GM03348 (cell line): ENCODE results near the gene MRAP2.

Source experiments
- DNase-seq: peaks from one replicate; pipeline ENCODE4 v3.0.0; 2012; ENCODE audit warnings: low spot score

Gene MRAP2

GRCh38 chr6:84033523-84034451 lies at the start of gene MRAP2:
MRAP2 (plus strand) TSS chr6:84033772; CDS start chr6:84055319, 21,547 bp downstream.
- DNase-seq, result peak; percentile 74

- DNase-seq, result no peak
Observed at GRCh38 chr6:83984411-83984810, 49.2 kb upstream of the MRAP2 start.

GRCh38 chr6:83985308-83985713 lies 48.3 kb upstream of the MRAP2 start:
- DNase-seq, result no peak

GRCh38 chr6:83985715-83986114 lies 47.9 kb upstream of the MRAP2 start:
- DNase-seq, result no peak

- DNase-seq, result no peak
Observed at GRCh38 chr6:83998021-83998584, 35.5 kb upstream of the MRAP2 start.

GRCh38 chr6:84001119-84001518 lies 32.5 kb upstream of the MRAP2 start:
- no peak for DNase-seq

GRCh38 chr6:84002226-84002625 lies 31.3 kb upstream of the MRAP2 start:
- DNase-seq, result no peak

- no peak for DNase-seq
Observed at GRCh38 chr6:84003131-84003530, 30.4 kb upstream of the MRAP2 start.

- no peak for DNase-seq
Observed at GRCh38 chr6:84003654-84004053, 29.9 kb upstream of the MRAP2 start.

- DNase-seq, result no peak
Observed at GRCh38 chr6:84007871-84008270, 25.7 kb upstream of the MRAP2 start.

GRCh38 chr6:84013354-84013753 lies 20.2 kb upstream of the MRAP2 start:
- DNase-seq, result no peak

- DNase-seq, result no peak
Observed at GRCh38 chr6:84013931-84014330, 19.6 kb upstream of the MRAP2 start.

- DNase-seq, result no peak
Observed at GRCh38 chr6:84016029-84016428, 17.5 kb upstream of the MRAP2 start.

GRCh38 chr6:84017709-84018452 lies 15.7 kb upstream of the MRAP2 start:
- no peak for DNase-seq

GRCh38 chr6:84018453-84019061 lies 15.0 kb upstream of the MRAP2 start:
- no peak for DNase-seq

GRCh38 chr6:84019141-84019841 lies 14.3 kb upstream of the MRAP2 start:
- DNase-seq, result no peak

- no peak for DNase-seq
Observed at GRCh38 chr6:84019842-84020211, 13.7 kb upstream of the MRAP2 start.

GRCh38 chr6:84021625-84022024 lies 11.9 kb upstream of the MRAP2 start:
- DNase-seq, result no peak

- peak; percentile 23 for DNase-seq
Observed at GRCh38 chr6:84026721-84027164, 6.8 kb upstream of the MRAP2 start.

- peak; percentile 60 for DNase-seq
Observed at GRCh38 chr6:84027340-84028181, 6.0 kb upstream of the MRAP2 start.

GRCh38 chr6:84028350-84028749 lies 5.2 kb upstream of the MRAP2 start:
- no peak for DNase-seq
